ENCODE measurements around the gene MYF5.

MYF5 gene

GRCh38 chr12:80681786-80682185, 34.9 kb upstream of the MYF5 start:
- no peak for TF ChIP-seq CTCF (IDR thresholded peaks at IDR 0.05; ENCODE audit: low read length, missing control alignments)
- no peak overlapping the region for H3K4me3 ChIP-seq (replicated peaks; ENCODE audit: low read depth, low read length)

GRCh38 chr12:80684077-80684495, 32.6 kb upstream of the MYF5 start:
- no peak for DNase-seq (ENCODE audit: low read depth)
- TF ChIP-seq CTCF (IDR thresholded peaks at IDR 0.05; ENCODE audit: low read length, missing control alignments), result no peak
- H3K4me3 ChIP-seq (replicated peaks; ENCODE audit: low read depth, low read length), result no peak overlapping the region

More at GRCh38 chr12:80681786-80682185, 34.9 kb upstream of the MYF5 start:
- no peak for DNase-seq (ENCODE audit: low read depth)

- DNase-seq (ENCODE audit: low read depth), result no peak
- H3K4me3 ChIP-seq (replicated peaks; ENCODE audit: low read depth, low read length), result no peak overlapping the region
- TF ChIP-seq CTCF (IDR thresholded peaks at IDR 0.05; ENCODE audit: low read length, missing control alignments), result no peak
Measured at GRCh38 chr12:80690090-80690489, 26.6 kb upstream of the MYF5 start.

- no peak for DNase-seq (ENCODE audit: low read depth)
- TF ChIP-seq CTCF (IDR thresholded peaks at IDR 0.05; ENCODE audit: low read length, missing control alignments), result no peak
- no peak overlapping the region for H3K4me3 ChIP-seq (replicated peaks; ENCODE audit: low read depth, low read length)
Measured at GRCh38 chr12:80690513-80690912, 26.2 kb upstream of the MYF5 start.

GRCh38 chr12:80692114-80692513, 24.6 kb upstream of the MYF5 start:
- no peak for DNase-seq (ENCODE audit: low read depth)
- no peak for TF ChIP-seq CTCF (IDR thresholded peaks at IDR 0.05; ENCODE audit: low read length, missing control alignments)
- H3K4me3 ChIP-seq (replicated peaks; ENCODE audit: low read depth, low read length), result no peak overlapping the region

- H3K4me3 ChIP-seq (replicated peaks; ENCODE audit: low read depth, low read length), result no peak overlapping the region
- no peak for DNase-seq (ENCODE audit: low read depth)
- TF ChIP-seq CTCF (IDR thresholded peaks at IDR 0.05; ENCODE audit: low read length, missing control alignments), result no peak
Measured at GRCh38 chr12:80697270-80697887, 19.3 kb upstream of the MYF5 start.

- no peak for TF ChIP-seq CTCF (IDR thresholded peaks at IDR 0.05; ENCODE audit: low read length, missing control alignments)
- H3K4me3 ChIP-seq (replicated peaks; ENCODE audit: low read depth, low read length), result no peak overlapping the region
- DNase-seq (ENCODE audit: low read depth), result no peak
Measured at GRCh38 chr12:80698256-80698655, 18.5 kb upstream of the MYF5 start.

Data from fibroblast of pulmonary artery (primary cell).